Stimulated activated CD4-positive, alpha-beta T cell treated with anti-CD3 and anti-CD28 coated beads, TNF-alpha, amount 100 ng/mL, for 48 hours (primary cell): Measurements from ENCODE around the gene ARRDC2.
"Not testable (repeated sequence)": the region's sequence is repeated elsewhere in the genome, so short reads cannot be mapped to it uniquely, and the experiment has no call there.

ENCODE experiments used
- DNase-seq, 3 donors: peaks; one replicate each; pipeline ENCODE4 v3.0.0-alpha.2; 2020; ENCODE audit warnings: low read depth in 3 of 3

The ARRDC2 gene

GRCh38 chr19:17989425-17990094, 18.4 kb upstream of the ARRDC2 start:
- DNase-seq: no peak

DNA sequence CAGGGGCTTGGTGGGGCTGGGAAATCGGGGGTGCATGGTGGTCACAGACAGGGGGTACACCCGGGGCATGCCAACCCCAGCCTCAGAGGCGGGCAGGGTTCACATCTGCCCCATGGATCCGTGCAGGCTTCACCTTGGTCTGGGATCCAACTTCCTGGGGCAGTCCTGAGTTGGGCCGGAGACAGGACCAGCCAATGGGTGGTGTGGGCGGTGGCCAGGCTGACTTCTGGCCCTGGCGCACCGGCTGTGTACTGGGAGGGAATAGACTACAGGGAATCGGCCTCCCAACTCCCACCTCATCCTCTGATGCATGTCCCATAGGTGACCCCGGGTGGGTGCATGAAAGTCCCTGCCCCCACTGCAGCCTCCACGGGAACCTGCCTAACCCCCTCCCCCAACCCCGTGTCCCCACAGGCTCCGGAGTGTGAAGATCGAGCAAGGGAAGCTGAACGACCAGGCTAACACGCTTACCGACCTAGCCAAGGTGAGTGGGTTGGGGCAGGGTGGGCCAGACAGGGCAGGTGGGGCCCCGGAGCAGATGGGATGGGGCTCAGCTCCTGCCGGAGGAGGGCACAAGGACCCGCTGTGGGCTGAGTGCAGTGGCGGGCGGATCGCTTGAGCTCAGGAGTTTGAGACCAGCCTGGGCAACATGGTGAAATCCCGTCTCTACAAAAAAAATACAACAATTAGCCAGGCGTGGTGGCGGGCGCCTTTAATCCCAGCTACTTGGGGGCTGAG, 14.7 kb upstream of the ARRDC2 start:
- no peak for DNase-seq

DNA sequence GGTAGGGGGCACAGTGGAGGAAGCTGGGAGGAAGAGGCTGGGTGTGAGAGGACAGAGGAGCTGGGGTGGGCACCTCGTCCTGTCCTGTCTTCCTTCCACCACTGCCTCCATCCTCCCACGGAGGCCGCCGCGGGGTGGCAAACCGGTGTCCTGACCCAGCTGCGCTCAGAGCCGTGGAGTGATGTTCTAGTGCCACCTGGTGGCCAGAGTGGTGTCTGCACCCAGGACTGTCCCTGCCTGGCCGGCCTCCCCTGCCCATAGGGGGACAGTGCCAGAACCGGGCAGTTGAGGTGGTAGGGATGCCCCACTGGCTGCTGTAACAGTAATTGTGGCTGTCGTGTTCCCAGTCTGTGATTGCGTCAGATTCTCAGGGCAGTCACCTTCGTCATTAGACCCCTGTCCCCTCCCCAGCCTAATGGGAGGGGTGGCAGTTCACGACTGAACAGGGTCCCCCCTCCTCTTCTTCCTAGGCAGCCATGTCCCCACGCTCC, 11.1 kb upstream of the ARRDC2 start:
- DNase-seq: peak; percentile 77 to 82 (median 81)

DNA sequence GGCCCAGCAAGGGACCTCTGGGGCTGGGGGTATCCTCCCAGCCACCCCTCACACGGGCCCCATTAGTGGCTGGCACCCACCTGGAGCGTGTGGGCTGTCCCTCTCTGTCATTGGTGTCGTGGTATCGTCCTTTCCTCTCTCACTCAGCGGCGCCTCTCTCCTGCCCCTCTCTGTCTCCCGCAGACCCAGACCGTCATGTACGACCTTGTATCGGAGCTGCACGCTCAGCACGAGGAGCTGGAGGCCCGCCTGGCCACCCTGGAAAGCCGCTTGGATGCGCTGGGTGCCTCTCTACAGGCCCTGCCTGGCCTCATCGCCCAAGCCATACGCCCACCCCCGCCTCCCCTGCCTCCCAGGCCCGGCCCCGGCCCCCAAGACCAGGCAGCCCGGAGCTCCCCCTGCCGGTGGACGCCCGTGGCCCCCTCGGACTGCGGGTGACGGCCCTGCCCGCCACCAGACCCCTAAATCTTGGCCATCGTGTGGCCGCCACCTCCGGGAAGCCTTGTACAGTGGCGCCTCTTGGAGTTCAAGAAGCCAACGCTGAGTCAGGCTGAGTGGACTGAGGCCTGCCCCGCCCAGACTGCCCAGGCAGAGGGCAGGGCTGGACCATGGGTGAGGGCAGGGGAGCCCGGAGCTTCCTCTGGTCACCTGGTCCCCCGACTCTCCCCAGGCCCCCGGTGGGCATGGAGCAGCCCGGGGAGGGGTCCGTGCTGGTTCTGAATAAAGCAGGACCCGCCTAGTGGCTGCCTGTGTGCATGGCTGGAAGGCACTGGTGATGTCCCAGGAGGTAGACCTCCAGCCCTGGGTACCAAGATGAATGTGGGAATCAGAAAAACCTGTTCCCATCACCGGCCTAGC, 9.8 kb upstream of the ARRDC2 start:
- DNase-seq: no peak

DNA sequence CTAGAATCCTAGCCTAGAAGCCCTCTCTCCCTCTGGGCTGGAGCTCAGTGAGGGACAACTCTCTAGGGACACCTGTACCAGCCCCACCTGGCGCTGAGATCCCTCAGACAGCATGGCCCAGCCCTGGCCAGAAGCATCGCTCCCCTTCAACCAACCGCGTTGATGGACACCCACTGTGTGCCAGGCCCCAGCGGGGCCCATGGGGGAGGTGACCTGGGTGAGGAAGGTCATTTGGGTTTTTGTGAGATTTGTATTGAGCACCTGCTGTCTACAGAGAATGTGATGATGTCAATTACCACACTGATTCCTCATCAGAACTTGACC, 9.2 kb upstream of the ARRDC2 start:
- no peak for DNase-seq

DNA sequence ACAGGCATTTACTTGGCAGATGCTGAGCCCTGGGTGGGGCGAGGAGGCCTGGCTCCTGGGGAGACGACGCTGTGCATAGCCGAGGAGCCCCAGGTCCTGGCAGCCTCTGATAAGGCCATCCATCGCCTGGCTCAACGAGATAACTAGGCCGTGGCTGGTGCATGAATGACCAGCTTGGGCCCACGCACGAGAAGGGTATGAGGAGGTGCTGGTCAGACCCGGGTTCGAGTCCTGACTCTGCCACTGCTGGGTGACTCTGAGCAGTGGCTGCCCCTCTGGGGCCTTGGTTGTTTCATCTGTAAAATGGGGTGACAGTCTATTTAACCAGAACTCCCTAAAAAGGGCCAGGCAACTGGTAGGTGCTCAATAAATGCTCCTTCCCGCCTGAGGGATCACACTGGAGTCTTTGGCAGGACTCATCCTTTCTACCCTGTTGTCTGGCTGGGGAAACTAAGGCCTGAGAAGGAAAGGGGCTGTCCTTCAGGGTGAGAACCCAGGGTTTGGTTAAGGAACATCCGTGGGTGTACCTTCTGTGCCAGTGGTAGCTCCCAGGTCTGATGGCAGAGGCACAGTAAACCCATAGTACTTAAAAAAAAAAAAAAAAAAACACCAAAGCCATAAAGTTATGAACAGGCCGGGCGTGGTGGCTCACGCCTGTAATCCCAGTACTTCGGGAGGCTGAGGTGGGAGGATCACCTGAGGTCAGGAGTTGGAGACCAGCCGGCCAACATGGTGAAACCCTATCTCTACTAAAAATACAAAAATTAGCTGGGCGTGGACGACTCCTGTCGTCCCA, 8.1 kb upstream of the ARRDC2 start:
- DNase-seq: no peak

- no peak for DNase-seq
Measured at GRCh38 chr19:18000480-18000914, 7.5 kb upstream of the ARRDC2 start.

DNA sequence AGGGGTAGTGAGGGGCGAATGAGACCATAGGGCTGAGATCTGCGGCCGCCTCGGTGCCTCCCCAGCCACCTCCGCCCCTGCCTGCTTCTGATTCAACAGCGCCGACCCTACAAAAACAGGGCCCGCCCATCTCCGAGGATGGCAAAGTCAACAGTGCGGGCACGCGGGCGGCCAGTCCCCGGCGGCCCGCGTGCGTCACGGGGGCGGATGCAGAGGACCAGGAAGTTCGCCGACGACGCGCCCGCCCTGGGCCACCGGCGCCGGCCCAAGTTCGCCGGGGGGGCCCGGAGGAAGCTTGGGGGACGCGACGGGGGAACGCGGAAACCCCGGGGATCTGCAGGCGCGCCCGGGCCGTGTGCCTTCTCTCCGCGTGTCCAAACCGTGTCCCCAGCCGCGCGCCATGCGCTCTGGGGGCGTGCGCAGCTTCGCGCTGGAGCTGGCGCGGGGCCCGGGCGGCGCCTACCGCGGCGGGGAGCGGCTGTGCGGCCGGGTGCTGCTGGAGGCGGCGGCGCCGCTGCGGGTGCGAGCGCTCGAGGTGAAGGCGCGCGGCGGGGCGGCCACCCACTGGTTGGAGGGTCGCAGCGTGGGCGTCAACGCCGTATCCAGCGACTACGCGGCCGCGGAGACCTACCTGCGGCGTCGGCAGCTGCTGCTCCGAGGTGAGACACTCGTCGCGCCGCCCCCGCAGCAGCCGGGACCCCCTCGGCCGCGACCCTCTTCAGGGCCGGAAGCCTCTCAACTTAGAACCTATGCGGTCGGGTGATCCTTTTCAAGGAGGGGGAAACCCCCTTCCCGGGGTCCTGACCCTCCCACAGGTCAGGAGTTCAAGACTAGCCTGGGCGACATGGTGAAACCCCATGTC, 6.8 kb upstream of the ARRDC2 start:
- peak; percentile 63 to 87 (median 78) for DNase-seq

GRCh38 chr19:18001777-18002345, 6.1 kb upstream of the ARRDC2 start:
- DNase-seq: no peak

GRCh38 chr19:18002347-18002850, 5.6 kb upstream of the ARRDC2 start:
- DNase-seq: no peak

DNA sequence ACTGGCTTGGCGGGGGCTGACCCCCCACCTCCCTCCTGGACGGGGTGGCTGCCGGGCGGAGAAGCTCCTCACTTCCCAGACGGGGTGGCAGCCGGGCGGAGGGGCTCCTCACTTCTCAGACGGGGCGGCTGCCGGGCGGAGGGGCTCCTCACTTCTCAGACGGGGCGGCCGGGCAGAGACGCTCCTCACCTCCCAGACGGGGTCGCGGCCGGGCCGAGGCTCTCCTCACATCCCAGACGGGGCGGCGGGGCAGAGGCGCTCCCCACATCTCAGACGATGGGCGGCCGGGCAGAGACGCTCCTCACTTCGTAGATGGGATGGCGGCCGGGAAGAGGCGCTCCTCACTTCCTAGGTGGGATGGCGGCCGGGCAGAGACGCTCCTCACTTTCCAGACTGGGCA, 2.2 kb upstream of the ARRDC2 start:
- DNase-seq: not testable (repeated sequence)

- DNase-seq: peak; percentile 56 to 70 (median 66)
Measured at GRCh38 chr19:18007044-18007916, 690 bp upstream of the ARRDC2 start.

DNA sequence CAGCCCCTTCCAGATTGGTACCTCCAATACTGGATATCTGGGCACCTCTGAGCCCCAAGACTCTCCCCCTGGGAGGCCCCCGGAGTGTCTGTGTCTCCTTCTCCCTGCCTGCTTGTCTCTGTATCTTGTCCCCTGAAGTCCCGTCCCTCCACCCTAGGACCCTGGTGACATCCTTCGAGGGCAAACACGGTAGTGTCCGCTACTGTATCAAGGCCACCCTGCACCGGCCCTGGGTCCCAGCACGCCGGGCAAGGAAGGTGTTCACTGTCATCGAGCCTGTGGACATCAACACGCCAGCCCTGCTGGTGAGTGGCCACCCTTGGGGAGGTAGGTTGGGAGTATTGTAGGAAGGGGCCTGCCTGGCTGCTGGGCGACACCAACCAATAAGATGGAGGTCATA, 844 bp downstream of the ARRDC2 start:
- no peak for DNase-seq

GRCh38 chr19:18009412-18010066, 1.6 kb downstream of the ARRDC2 start:
- no peak for DNase-seq

DNA sequence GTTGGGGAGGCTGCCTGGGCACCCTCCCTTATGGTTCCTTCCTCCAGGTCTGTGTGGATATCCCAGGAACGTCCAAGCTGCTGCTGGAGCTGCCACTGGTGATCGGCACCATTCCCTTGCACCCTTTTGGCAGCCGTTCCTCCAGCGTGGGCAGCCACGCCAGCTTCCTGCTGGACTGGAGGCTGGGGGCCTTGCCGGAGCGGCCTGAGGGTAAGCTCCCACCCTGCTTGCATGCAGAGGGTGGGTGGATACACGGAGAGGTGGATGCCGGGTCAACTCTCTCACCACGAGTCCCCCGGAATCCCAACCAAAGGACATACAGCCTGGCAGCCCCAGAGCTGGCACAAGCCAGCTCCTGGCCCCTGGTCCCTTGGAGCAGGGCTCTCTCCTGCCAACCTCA, 2.2 kb downstream of the ARRDC2 start:
- DNase-seq: no peak

DNA sequence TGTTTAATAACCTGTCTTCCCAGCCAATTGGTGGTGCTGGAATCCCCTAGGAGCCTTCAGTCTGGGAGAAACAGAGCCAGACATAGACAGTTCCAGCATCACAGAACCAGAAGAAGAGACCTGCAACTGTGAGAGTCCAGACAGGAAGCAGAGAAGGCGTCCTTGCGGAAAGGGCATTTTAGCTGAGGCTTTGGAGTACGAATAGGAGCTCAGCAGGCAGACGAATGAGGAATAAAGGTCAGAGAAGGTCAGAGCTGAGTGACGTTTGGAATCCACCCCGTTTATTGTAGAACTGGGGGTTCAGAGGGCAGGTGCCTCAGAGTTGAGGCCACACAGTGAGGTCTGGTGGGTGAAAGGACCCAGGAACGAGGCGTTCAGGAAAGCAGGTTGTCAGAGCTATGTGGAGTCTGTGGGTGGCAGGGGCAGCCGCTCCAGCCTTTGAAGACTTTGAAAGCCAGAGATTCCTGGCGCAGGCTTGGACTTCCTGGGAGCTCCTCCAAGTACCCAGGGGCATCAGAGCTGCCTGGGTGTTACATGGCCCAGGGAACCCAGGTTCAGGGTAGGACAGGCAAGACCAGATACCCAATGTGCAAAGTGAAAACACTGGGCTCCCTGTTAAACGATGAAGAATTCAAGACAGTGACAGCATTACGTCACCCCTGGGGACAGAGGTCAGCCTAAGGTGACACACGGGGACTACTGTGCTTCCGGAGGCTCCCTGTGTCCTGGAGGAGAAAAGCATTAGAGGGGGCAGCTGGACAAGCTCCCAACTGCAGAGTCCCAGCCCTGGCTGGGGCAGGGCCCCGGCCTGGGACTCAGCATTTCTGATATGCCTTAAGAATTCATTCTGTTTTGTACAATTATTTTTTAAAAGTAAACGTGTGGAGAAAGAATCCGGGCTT, 5.5 kb downstream of the ARRDC2 start:
- DNase-seq: no peak

DNA sequence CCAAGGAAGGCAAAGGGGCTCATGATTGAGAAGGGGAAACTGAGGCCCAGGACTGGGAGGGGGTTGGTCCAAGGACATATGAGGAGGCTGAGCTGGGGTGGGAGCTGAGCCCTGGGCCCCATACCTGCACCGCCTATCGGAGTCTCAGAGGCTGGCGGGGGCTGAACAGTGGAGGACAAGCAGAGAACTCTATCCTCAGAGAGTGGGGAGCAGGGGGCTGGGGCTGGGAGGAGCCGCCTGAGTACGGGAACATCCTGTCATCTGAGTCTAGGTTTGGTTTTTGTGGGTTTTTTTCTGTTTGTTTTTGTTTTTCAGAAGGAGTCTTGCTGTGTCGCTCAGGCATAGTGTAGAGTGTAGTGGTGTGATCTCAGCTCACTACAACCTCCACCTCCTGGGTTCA, 6.2 kb downstream of the ARRDC2 start:
- DNase-seq: no peak
